Measurements from ENCODE around the gene PLAAT3. TPM values are rescaled to one million over a fixed set of nuclear protein-coding genes. Genes with fewer than 3 reads are reported as not detected.
A peak's percentile ranks its signal among the peaks of the same experiment; 100 is the strongest.

Gene PLAAT3
- total RNA-seq, 4 donors from 2014 or later = 6.8 to 20.1 (median 18.4) TPM

DNA sequence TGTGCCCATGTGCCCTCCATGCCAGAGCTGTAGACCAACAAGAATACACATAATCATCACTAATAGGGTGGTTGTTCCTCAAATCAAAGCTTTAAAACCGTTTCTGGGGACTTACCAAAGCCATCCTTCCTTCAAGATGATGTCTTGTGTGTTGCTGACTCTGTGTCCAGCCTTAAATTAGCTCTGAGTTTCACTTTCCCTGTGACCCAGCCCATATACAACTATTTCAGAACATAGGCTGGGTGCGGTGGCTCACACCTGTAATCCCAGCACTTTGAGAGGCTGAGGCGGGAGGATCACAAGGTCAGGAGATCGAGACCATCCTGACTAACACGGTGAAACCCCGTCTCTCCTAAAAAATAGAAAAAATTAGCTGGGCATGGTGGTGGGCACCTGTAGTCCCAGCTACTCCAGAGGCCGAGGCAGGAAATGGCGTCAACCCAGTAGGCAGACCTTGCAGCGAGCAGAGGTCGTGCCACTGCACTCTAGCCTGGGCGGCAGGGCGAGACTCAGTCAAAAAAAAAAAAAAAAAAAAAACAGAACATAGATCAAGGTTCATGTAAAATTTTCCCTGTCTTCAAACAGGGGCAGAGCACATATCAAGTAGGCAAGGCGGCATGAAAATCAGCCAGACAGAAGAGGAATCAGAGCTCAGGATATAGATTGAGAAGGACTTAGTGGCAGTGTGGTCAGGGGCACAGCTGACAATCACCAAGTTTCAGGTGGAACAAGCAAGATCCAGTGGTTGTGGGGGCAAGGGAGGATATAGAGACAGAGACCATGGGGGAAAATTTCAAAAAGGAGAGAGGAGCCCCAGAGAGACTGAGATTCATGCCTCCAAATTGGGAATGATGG, 50.8 kb downstream of the PLAAT3 start, which contains the start of gene PLAAT2:
PLAAT2 (minus strand) TSS at position 179 of the 855 bp plus-strand sequence; CDS start at position 124, 55 bp downstream.
- peak within 1 kb of the TSS in 3 of 4 donors; percentile 66 to 97 (median 95) for H3K27ac ChIP-seq
- H3K27me3 ChIP-seq = no peaks in the 10 kb centered on the region
- H3K4me3 ChIP-seq = peak within 1 kb of the TSS in 2 of 4 donors; percentile 10 to 35
- no peaks in the 10 kb centered on the region for H3K9me3 ChIP-seq
- peak in 2 of 3 donors; percentile 53 to 65 for DNase-seq
- H3K36me3 ChIP-seq = peaks cover 0 to under 1% (median 0%) of the 10 kb centered on the region in 3 donors
- peaks cover 0 to 40% (median 8%) of the 10 kb centered on the region in 4 donors for H3K4me1 ChIP-seq
- TF ChIP-seq, protein P1, sequence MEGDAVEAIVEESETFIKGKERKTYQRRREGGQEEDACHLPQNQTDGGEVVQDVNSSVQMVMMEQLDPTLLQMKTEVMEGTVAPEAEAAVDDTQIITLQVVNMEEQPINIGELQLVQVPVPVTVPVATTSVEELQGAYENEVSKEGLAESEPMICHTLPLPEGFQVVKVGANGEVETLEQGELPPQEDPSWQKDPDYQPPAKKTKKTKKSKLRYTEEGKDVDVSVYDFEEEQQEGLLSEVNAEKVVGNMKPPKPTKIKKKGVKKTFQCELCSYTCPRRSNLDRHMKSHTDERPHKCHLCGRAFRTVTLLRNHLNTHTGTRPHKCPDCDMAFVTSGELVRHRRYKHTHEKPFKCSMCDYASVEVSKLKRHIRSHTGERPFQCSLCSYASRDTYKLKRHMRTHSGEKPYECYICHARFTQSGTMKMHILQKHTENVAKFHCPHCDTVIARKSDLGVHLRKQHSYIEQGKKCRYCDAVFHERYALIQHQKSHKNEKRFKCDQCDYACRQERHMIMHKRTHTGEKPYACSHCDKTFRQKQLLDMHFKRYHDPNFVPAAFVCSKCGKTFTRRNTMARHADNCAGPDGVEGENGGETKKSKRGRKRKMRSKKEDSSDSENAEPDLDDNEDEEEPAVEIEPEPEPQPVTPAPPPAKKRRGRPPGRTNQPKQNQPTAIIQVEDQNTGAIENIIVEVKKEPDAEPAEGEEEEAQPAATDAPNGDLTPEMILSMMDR (IDR thresholded peaks at IDR 0.05) = no peak
- peak in 1 of 2 donors; percentile 26 for TF ChIP-seq POLR2A (IDR thresholded peaks at IDR 0.05)

- H3K36me3 ChIP-seq = peaks cover 0 to 5% (median 0%) of the 10 kb centered on the region in 3 donors
- H3K4me3 ChIP-seq = no peak overlapping the region
- peak in 1 of 3 donors; percentile 42 for DNase-seq
- TF ChIP-seq POLR2A (IDR thresholded peaks at IDR 0.05) = no peak
- TF ChIP-seq, protein P1 (IDR thresholded peaks at IDR 0.05) = no peak
- H3K4me1 ChIP-seq = peaks cover 0 to 17% (median 6%) of the 10 kb centered on the region in 4 donors
- no peak overlapping the region for H3K27ac ChIP-seq
- no peaks in the 10 kb centered on the region for H3K27me3 ChIP-seq
- no peaks in the 10 kb centered on the region for H3K9me3 ChIP-seq
Measured at GRCh38 chr11:63560506-63561180, 53.6 kb downstream of the PLAAT3 start.

DNA sequence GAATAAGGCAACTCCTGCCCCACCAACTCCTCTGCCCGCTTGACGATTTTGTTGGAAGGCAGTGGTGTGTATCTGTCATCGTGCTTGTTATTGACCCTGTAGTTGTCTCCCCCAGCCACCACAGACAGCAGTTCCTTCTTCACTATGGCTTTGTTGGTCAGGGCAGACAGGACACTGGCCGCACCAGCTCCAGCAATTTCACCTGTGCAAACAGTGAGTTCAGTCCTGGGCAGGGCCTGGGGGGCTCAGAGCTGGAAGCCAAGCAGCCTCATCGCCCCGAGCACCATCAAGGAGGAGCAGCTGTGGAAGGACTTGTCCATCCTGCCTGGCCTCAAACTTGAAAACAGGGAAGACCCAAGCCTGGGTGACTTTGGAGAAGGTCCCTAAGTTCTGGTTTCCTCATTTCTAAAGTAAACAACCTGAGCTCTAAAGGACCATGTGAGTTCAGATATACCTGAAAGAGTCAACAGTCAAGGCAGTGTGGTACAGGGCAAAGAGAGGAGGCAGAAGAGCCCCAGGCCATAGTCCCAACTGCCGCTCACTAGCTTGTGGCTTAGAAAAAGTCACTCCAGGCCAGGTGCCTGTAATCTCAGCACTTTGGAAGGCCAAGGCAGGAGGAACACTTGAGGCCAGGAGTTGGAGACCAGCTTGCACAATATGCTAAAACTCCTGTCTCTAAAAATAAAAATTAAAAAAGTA, 55.6 kb downstream of the PLAAT3 start:
- H3K27ac ChIP-seq = no peak overlapping the region
- TF ChIP-seq, protein P1 (IDR thresholded peaks at IDR 0.05) = no peak
- TF ChIP-seq POLR2A (IDR thresholded peaks at IDR 0.05) = no peak
- DNase-seq = peak in 1 of 3 donors; percentile 34
- peaks cover 0 to 5% (median 0%) of the 10 kb centered on the region in 3 donors for H3K36me3 ChIP-seq
- peaks cover 0 to under 1% (median 0%) of the 10 kb centered on the region in 4 donors for H3K4me1 ChIP-seq
- no peak overlapping the region for H3K4me3 ChIP-seq
- H3K27me3 ChIP-seq = no peaks in the 10 kb centered on the region
- H3K9me3 ChIP-seq = no peaks in the 10 kb centered on the region

GRCh38 chr11:63557570-63557969, 56.7 kb downstream of the PLAAT3 start:
- Histone ChIP-seq H3K27me3 (no peaks in the 10 kb centered on the region), H3K36me3 (peaks cover 0 to 5% (median 0%) of the 10 kb centered on the region in 3 donors), H3K4me1 (peaks cover 0 to 5% (median 0%) of the 10 kb centered on the region in 4 donors), H3K4me3 (no peak overlapping the region), H3K27ac (no peak overlapping the region), H3K9me3 (no peaks in the 10 kb centered on the region)
- TF ChIP-seq, protein P1 (IDR thresholded peaks at IDR 0.05) = no peak
- TF ChIP-seq POLR2A (IDR thresholded peaks at IDR 0.05) = no peak
- DNase-seq = peak in 1 of 3 donors; percentile 11

DNA sequence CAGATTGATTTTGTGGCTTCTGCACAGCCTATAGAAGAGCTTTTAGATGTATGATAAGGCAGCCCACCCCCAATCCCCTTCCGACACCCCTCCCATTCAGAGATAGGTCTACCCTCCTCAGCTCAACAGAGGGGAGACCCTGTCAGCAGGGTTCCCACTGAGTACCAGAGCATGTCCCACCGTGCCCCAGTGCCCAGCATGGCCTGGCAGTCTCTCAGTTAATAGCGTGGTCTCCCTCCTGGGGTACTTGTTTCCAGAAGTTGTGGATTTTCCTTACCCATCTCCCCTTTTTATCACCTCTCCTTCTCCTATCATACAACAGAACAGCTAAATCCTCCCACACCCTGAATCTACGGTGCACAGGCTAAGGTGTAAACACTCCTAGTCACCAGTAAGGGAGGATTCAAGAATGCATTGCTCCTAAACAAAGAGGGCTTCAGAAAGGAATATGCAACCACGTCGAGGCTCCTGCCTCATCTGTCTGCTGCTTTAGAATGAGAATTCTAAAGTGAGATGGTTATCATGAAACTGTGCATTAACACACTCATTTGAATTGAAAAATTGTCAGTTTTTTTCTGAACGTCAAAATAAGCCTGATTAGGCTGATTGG, 57.7 kb downstream of the PLAAT3 start:
- Histone ChIP-seq H3K27ac (no peak overlapping the region), H3K36me3 (peaks cover 0 to 5% (median 0%) of the 10 kb centered on the region in 3 donors), H3K9me3 (no peaks in the 10 kb centered on the region), H3K4me3 (no peak overlapping the region), H3K4me1 (peaks cover 0 to 5% (median 2%) of the 10 kb centered on the region in 4 donors), H3K27me3 (no peaks in the 10 kb centered on the region)
- no peak for DNase-seq
- no peak for TF ChIP-seq POLR2A (IDR thresholded peaks at IDR 0.05)
- TF ChIP-seq, protein P1 (IDR thresholded peaks at IDR 0.05) = no peak
